Glutamatergic neuron (in vitro differentiated cells): ENCODE measurements around the gene CEP112. TPM values are rescaled to one million over a fixed set of nuclear protein-coding genes. Genes with fewer than 3 reads are reported as not detected.

Experiments used
- DNase-seq: peaks from one replicate; pipeline ENCODE4 v3.0.0; 2022
- H3K27ac Mint-ChIP-seq: one replicate; pipeline ENCODE4 v1.8.0; 2020; ENCODE audit warnings: mild to moderate bottlenecking, mixed read lengths, inconsistent platforms; ENCODE audit not compliant: unreplicated experiment
- H3K27me3 Mint-ChIP-seq: one replicate; pipeline ENCODE4 v1.8.0; 2020; ENCODE audit warnings: mild to moderate bottlenecking, moderate library complexity, mixed read lengths, inconsistent platforms; ENCODE audit not compliant: unreplicated experiment
- H3K36me3 Mint-ChIP-seq: one replicate; pipeline ENCODE4 v1.8.0; 2020; ENCODE audit warnings: mild to moderate bottlenecking, mixed read lengths, inconsistent platforms; ENCODE audit not compliant: unreplicated experiment
- H3K4me1 Mint-ChIP-seq: one replicate; pipeline ENCODE4 v1.8.0; 2020; ENCODE audit warnings: mild to moderate bottlenecking, low read depth, mixed read lengths, inconsistent platforms; ENCODE audit not compliant: unreplicated experiment
- H3K4me3 Mint-ChIP-seq: one replicate; pipeline ENCODE4 v1.8.0; 2020; ENCODE audit warnings: mild to moderate bottlenecking, mixed read lengths, inconsistent platforms; ENCODE audit not compliant: unreplicated experiment
- H3K9me3 Mint-ChIP-seq: one replicate; pipeline ENCODE4 v1.8.0; 2020; ENCODE audit warnings: mild to moderate bottlenecking, moderate library complexity, mixed read lengths, inconsistent platforms; ENCODE audit not compliant: unreplicated experiment
- total RNA-seq: library from RNA; stranded (reverse); fragmentation: NEBNext Ultra II Directional; extraction: Animal tissue kit (Norgen Biotek cat#: 25700); gene quantifications from one replicate; pipeline ENCODE4 v1.2.1, GENCODE V29; 2021; ENCODE audit not compliant: unreplicated experiment
- TF ChIP-seq, protein P1 (sequence below): fragments of 200-600 bp; sonication (generic); IDR thresholded peaks from one replicate; pipeline ENCODE4 v1.5.0; 2021; ENCODE audit not compliant: partially characterized antibody, unreplicated experiment

Gene CEP112
- total RNA-seq, 1 donor from 2014 or later = 8.5 TPM

DNA sequence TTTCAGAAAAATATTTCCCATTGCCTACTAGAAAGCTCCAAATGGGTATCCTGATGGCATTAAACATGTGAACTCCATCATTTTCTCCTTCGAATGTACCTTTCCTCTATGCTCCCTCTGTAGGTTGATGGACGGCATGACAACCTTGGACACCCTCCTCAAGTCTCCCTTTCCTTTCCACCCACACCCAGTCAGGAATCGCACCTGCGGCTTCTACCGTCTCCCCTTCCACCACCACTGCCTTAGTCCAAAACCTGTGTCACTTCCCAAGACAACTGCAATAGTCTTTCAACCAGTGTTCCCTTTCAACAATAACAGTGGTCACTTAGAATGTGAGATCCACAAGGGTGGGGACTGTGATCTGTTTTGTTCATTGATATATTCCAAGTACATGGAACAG lies 397.4 kb downstream of the CEP112 start:
- Mint-ChIP-seq H3K27me3 (no peaks in the 10 kb centered on the region), H3K36me3 (no peaks in the 10 kb centered on the region), H3K9me3 (no peaks in the 10 kb centered on the region), H3K4me1 (no peaks in the 10 kb centered on the region), H3K27ac (no peak overlapping the region), H3K4me3 (no peak overlapping the region)
- TF ChIP-seq, protein P1, sequence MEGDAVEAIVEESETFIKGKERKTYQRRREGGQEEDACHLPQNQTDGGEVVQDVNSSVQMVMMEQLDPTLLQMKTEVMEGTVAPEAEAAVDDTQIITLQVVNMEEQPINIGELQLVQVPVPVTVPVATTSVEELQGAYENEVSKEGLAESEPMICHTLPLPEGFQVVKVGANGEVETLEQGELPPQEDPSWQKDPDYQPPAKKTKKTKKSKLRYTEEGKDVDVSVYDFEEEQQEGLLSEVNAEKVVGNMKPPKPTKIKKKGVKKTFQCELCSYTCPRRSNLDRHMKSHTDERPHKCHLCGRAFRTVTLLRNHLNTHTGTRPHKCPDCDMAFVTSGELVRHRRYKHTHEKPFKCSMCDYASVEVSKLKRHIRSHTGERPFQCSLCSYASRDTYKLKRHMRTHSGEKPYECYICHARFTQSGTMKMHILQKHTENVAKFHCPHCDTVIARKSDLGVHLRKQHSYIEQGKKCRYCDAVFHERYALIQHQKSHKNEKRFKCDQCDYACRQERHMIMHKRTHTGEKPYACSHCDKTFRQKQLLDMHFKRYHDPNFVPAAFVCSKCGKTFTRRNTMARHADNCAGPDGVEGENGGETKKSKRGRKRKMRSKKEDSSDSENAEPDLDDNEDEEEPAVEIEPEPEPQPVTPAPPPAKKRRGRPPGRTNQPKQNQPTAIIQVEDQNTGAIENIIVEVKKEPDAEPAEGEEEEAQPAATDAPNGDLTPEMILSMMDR = peak; percentile 68
- DNase-seq = peak; percentile 14

DNA sequence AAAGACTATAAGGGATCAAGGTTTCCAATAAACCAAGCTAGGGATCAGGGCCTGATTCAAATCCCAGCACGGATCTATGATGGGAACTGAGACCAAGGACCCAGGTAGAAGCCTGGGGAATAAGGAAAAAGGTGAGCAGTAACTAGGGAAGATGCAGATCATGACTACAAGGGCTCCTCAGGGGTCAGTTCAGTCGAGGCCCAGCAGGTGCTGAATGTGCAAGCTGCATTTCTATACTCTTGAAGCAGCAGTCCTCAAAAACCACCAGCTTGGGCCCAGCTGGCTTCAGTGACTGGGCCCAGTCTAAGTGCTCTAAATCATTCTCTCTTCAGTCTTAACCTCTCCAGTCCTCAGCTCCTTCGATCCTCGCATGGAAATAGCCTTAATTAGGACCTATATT lies 401.7 kb downstream of the CEP112 start:
- peak; percentile 17 for DNase-seq
- Mint-ChIP-seq H3K9me3 (no peaks in the 10 kb centered on the region), H3K36me3 (no peaks in the 10 kb centered on the region), H3K27me3 (peaks cover 1% of the 10 kb centered on the region), H3K4me1 (no peaks in the 10 kb centered on the region), H3K27ac (no peak overlapping the region), H3K4me3 (no peak overlapping the region)
- TF ChIP-seq, protein P1 = no peak

DNA sequence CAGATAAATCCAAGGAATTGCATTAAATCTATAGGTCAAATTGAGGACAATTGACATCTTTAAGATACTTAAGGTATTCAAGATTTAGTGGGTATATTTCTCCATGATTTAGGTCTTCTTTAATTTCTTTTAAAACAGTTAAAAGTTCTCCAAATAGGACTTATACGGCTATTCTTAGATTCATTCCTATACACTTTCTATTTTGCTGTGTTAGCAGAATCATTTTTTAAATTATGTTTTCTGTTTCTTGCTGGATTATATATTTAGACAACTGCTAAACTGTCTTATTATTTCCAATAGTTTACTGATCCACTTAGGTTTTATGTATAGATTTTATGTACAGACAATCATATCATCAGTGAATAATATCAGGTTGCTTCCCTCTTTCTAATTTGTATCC lies 404.4 kb downstream of the CEP112 start:
- H3K27ac Mint-ChIP-seq = no peak overlapping the region
- TF ChIP-seq, protein P1 = no peak
- H3K4me1 Mint-ChIP-seq = no peaks in the 10 kb centered on the region
- no peak overlapping the region for H3K4me3 Mint-ChIP-seq
- no peaks in the 10 kb centered on the region for H3K36me3 Mint-ChIP-seq
- H3K9me3 Mint-ChIP-seq = no peaks in the 10 kb centered on the region
- no peak for DNase-seq
- H3K27me3 Mint-ChIP-seq = peaks cover 1% of the 10 kb centered on the region

DNA sequence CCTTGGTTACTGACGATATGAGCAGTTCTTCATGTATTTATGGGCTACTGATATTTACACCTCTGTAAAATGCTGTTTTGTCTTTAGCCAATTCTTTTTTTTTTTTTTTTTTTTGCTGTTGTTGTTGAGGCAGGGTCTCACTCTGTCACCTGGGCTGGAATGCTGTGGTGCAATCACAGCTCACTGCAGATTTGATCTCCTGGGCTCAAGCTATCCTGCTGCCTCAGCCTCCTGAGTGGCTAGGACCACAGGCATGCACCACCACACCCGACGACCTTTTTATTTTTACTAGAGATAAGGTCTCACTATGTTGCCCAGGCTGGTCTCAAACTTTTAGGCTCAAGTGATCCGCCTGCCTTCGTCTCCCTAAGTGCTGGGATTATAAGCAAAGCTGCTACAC lies 405.5 kb downstream of the CEP112 start:
- Mint-ChIP-seq H3K27me3 (peaks cover 1% of the 10 kb centered on the region), H3K9me3 (no peaks in the 10 kb centered on the region), H3K36me3 (no peaks in the 10 kb centered on the region), H3K27ac (no peak overlapping the region), H3K4me3 (no peak overlapping the region), H3K4me1 (no peaks in the 10 kb centered on the region)
- no peak for DNase-seq
- TF ChIP-seq, protein P1 = no peak

DNA sequence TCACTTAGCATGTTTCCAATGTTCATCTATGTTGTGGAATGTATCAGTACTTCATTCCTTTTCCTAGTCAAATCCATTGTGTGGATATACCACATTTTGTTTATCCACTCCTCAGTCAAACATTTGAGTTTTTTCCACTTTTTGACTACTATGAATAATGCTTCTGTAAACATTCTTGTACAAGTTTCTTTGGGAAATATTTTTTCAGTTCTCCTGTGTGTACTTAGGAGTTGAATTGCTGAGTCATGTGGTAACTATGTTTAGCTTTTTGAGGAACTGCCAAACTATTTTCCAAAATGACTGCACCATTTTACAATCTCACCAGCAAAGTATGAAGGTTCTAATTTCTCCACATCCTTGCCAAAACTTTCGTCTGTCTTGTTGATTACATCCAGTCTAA lies 406.8 kb downstream of the CEP112 start:
- no peak overlapping the region for H3K4me3 Mint-ChIP-seq
- H3K36me3 Mint-ChIP-seq = no peaks in the 10 kb centered on the region
- H3K9me3 Mint-ChIP-seq = no peaks in the 10 kb centered on the region
- no peak for DNase-seq
- H3K27ac Mint-ChIP-seq = no peak overlapping the region
- TF ChIP-seq, protein P1 = no peak
- peaks cover 1% of the 10 kb centered on the region for H3K27me3 Mint-ChIP-seq
- no peaks in the 10 kb centered on the region for H3K4me1 Mint-ChIP-seq
